GM18951 (cell line): ENCODE results near the gene DPYD.

Source experiments
- POLR2A ChIP-seq: IDR thresholded peaks from 4 replicates; pipeline ENCODE4 v1.6.1; 2011; ENCODE audit warnings: mild to moderate bottlenecking; ENCODE audit not compliant: insufficient read length, insufficient read depth; ENCODE audit errors: extremely low read depth
- in situ Hi-C: fragments of 300-500 bp; cut with MboI; formaldehyde crosslinking; loops from one replicate; pipeline ENCODE4 v1.12.0; 2022; ENCODE audit warnings: low sequenced_read_pairs, mixed read lengths, inconsistent platforms; ENCODE audit not compliant: unreplicated experiment

DPYD gene

DNA sequence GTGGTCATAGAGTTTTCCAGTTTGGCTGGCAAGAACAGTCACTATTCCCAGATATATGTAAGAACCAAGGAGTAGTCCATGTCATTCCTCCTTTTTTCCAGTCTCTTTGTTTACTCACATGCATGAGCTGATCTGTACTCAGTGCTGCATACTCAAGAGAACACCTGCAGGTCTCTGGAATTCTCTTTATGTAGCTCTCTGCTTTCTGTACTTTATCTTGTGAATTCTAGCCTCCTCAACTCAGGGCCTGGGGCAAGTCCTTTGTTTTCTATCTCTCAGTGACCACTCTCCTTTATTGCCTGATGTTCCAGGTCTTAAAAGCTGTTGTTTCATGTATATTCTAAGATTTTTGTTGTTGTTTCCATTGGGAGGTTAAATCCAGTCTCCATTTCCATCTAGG lies 478.9 kb downstream of the DPYD start:
- in situ Hi-C loops = no loop called here
- no peak for TF ChIP-seq POLR2A

DNA sequence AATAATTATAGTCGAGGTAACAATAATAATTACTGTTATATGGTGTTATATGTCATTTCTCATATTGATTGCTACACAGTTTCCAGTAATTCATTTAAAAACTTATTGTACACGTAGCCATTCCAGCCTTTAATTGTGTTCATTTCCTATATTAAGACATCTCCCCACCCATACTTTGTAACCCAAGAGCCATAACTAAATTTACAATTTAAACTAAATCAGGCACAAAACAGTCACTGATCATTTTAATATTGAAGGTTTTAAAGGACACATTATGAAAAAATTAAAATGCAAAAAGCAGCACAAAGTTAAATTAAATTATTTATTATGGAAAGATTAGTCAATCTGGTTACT lies 487.0 kb downstream of the DPYD start:
- in situ Hi-C loops = no loop called here
- TF ChIP-seq POLR2A = no peak

DNA sequence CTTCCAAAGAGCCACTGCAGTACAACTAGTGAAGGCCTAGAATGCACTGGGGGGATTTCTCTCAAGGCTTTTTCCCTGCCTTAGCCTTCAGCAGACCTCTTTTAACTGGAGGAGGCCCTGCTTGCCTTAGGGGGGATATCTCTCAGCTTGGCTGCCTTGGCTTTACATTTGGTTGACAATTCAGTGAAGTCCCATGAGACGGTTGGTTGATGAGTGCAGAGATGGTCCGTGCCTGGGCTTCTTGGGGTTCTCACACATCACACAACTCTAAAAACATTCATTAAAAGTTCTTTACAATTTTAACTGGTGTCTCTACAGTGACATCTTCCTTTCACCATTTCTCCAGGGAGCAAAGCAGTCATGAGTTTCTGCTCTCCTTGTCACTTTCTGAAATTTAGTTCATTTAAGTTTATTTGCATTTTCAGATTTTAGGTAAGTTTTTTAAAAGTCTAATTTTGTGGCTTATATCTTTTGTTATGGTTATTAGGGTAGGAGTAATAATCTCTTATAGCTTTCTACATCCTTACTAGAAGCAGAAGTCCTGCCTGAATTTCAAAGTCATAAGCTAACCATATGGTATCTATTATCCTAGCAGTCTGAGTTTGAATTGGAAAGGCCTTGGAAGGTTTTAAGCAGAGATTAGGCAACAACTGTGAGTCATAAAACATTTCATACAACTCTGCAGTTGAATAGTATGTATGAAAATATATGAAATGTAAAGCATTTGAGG lies 487.6 kb downstream of the DPYD start:
- in situ Hi-C loops = no loop called here
- no peak for TF ChIP-seq POLR2A

DNA sequence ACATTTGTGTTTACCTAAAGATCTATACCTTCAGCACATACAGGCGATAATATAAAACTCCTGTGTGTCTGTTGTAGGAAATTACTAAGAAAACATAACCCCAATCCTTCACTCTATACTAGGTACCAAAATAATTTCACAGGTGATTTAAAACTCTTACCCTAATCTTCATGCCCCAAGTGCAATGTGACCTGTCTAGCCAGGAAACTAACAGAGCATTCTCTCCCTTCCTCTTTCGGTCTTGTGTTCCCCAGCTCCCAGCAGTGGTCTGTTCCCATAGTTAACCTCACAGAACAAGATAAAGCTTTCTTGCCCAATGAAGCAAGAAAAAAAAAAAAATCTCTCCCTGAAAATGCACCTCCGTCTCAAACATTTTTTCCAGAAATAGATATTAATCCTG lies 493.5 kb downstream of the DPYD start:
- TF ChIP-seq POLR2A = no peak
- in situ Hi-C loops = no loop called here

DNA sequence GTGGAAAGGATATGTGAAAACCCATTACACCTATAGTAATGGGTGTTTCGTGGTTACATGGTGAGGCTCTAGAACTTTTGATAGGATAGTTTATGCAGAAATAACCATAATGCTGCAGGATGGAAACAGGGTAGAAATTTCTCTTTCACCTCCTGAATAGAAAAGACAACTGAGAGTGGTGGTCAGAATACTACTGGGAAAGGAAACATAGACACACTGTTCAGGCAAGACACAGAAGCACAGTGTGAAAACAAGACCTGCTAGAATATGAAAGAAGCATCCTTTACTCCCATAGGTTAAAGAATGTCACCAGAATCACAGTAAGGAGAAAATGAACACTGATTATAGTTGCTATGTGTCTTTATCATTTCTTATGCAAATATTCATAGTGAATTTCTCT lies 496.6 kb downstream of the DPYD start:
- no peak for TF ChIP-seq POLR2A
- in situ Hi-C loops = no loop called here

DNA sequence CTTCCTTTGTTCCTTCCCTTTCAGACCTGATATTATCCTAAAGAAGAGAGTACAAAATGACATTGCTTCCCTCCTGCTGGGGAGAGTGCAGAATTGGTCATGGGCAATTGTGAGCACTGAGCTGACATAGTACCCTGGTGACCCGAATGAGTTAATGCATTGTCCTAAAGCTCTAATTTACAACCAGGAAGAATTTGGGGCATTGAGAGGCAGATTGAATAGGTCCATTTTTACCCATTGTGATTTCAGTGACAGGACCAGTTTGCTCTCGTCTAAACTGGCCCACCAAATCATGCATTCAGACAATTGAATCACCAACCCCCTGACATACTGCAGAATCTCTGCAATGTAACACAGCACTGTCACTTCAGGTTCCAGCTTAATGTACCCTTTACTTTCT lies 497.4 kb downstream of the DPYD start:
- in situ Hi-C loops = no loop called here
- TF ChIP-seq POLR2A = no peak

DNA sequence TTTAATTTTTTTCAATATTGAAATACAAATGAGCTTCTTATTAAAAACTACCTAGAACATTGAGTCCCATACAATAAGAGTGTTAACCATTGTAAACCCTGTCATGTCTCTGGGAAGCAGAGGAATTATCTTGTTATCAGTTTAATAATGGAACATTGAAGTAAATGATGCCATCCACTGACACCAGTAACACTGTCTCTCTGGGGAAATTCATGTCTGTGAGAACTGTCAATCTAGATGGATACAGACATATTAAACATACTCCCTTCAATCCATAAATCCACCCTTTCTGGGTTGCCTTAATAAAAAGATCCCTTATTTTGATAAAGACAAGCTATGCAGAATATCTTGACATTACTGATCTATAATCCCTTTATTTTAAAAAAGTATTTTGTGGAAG lies 503.2 kb downstream of the DPYD start:
- in situ Hi-C loops = no loop called here

DNA sequence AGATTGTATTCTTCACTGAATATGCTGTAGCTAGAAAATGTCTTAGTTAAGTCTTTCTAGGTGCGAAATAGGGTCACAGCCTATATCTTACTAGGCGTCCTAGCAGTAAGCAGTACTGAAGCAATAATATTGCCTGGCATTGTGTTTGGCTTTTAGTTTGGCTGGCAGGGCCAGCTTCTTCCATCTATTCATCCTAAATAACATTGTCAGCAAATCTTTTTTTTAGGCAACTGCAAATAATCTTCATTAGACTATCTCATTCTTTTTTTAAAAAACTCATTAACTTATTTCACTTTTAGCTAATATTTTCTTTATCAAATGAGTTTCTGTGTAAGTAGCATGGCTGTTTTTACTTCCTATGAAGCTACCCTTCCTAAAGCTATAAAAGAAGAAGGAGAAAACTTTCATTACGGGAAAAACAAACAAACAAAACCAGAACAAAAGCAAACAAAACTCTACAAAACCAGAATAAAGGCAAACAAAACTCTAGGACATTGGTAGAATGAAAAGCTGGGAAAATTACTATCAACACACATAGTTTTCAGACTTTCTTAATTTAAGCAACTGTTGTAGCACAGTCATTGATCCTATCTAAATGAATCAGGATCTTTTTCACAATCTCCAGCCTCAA lies 506.0 kb downstream of the DPYD start:
- in situ Hi-C loops = no loop called here
- no peak for TF ChIP-seq POLR2A

More for the DNA sequence above, 503.2 kb downstream of the DPYD start:
- TF ChIP-seq POLR2A = no peak

DNA sequence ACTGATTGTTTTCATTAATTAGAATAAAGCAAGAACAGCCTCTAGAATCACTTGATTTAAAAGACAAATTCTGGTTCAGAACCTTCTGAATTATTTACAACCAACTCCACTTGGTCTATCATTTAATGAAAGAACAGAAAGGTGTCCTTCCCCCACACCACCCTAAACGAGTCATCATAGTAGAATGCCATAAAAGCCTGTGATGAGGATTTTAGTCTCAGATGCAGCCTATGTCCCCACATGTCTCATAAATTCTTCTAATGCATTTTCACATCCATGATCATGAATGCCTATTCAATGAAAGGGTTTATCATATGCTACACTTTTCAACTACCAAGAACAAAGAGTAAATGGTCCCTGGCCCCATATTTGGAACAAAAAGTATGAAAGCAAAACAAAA lies 508.1 kb downstream of the DPYD start:
- TF ChIP-seq POLR2A = no peak
- in situ Hi-C loops = no loop called here

DNA sequence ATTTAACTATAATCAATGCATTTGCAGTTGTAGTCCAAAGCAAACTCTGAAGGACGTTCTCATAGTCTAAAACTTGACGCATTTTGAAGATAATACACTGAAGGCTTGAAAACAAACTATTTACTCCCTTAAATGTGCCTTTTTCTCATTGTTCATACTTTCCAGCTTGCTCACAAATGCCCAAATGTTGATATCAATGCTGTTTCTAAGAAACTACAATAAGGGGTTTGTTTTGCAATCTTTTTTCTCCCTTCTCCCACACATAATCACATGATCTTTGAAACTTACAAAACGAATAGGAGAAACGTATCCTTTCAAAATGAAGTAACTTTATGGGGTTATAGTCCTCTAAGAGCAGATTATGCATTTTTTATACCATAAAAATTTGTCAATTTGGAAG lies 508.7 kb downstream of the DPYD start:
- in situ Hi-C loops = no loop called here
- no peak for TF ChIP-seq POLR2A

DNA sequence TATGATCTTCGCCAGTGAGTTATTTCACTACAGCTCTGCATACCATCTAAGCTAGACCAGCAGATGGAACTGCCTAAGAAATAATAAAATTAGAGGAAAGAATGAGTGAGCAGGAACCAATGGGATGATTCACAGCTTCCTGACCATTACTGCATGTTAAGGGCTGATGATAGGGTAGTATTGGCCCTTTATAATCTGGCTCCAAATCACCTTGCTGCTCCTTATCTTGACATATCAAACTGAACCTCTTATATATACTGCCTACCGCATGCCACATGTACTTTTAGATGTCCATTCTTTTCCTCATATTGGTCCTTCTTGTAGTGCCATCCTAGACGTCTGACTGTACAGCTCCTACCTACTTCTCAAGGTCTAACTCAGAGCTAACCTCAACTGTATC lies 524.4 kb downstream of the DPYD start:
- in situ Hi-C loops = no loop called here
- no peak for TF ChIP-seq POLR2A

DNA sequence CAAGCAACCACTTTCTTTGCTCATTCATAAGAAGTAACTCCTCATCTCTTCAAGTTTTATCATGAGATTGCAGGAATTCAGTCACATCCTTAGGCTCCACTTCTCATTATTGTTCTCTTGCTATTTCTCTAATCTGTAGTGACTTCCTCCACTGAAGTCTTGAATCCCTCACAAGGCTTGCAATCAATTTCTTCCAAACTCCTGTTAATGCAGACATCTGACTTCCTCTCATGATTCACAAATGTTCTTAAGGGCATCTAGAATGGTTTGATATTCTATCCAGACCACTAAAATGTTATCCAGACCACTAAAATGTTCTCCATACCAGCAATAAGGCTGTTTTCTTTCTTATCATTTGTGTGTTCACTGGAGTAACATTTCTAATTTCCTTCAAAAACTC lies 528.1 kb downstream of the DPYD start:
- in situ Hi-C loops = no loop called here
- no peak for TF ChIP-seq POLR2A

DNA sequence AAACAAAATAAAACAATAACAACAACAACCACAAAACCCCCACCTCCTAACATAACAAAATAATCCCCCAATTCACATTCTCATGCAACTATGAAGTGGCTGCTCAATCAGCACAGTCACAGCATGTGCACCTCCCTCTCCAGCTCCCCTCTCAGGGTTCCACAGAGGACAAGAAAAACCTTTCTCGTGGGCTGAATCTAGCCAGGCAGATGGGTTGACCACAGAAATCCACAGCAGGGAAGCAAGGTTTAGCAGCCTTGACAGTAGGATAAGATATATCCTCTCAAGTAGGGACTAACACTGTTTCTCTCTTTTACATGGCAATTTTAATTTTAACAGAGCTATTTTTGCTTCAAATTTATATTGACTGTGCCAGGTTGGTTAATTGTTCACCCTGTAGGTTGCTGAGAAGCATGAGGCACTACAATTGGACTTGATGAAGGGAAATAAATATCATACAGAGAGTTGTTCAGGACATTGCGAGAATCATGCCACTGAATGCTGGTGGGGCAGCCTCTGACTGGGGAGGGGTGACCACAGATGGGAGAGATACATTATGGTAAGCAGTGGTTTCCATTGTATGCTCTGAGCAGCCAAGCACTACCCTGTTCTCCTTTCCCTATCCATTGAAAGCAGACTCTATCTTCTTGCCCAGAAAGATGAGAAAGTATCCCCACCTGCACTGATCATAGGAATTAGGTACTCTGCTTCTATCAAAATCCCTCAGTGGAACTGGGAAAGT lies 535.1 kb downstream of the DPYD start:
- in situ Hi-C loops = no loop called here
- no peak for TF ChIP-seq POLR2A

DNA sequence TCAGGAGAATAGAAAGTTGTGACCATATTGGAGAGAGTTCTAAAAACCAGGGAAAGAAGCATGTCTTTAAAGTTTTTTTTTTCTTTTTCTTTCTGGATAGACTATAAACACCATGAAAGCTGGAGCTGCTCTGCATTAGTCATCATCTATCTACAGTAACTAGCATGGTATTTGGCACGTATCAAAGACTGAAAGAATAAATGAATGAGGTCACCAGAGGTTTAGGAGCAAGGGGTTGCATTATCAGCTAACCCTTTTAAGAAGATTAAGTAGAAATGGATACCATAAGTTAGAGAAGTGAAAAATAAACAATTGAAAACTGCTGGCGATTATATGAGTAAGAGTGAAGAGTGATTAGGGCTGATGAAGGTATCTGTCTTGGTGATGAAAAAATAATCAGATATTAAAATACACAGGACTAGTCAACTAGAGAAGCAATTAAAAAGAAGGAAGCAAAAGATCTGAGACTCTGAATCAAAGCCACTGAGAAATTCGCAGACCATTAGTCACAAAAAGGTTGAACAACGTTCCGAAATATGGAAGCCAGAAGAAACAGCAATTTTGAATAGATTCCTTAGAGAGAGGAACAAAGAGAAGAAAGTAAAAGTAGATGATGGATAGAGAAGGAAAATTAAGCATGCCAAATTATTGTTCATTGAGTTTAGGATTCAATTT lies 536.4 kb downstream of the DPYD start:
- no peak for TF ChIP-seq POLR2A
- in situ Hi-C loops = no loop called here

DNA sequence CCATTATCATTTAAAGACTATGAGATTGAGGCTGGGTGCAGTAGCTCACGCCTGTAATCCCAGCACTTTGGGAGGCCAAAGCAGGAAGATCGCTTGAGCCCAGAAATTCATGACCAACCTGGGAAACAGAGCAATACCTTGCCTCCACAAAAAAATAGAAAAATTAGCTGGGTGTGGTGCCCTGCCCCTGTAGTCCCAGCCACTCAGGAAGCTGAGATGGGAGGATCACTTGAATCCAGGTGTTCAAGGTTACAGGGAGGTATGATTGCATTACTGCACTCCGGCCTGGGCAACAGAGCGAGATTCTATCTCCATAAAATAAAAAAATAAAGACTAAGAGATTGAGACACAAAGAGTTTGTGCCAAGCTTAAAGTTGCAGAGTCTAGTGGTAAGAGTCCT lies 537.0 kb downstream of the DPYD start:
- in situ Hi-C loops = no loop called here
- TF ChIP-seq POLR2A = no peak
